Ammon's horn (tissue), 1 donor: ENCODE data around the gene XPO4.
"Not testable (repeated sequence)": the region's sequence is repeated elsewhere in the genome, so short reads cannot be mapped to it uniquely, and the experiment has no call there.

Source experiments
- DNase-seq: peaks from one replicate; pipeline ENCODE4 v3.0.0-alpha.2; 2016; ENCODE audit warnings: low spot score

XPO4 gene

DNA sequence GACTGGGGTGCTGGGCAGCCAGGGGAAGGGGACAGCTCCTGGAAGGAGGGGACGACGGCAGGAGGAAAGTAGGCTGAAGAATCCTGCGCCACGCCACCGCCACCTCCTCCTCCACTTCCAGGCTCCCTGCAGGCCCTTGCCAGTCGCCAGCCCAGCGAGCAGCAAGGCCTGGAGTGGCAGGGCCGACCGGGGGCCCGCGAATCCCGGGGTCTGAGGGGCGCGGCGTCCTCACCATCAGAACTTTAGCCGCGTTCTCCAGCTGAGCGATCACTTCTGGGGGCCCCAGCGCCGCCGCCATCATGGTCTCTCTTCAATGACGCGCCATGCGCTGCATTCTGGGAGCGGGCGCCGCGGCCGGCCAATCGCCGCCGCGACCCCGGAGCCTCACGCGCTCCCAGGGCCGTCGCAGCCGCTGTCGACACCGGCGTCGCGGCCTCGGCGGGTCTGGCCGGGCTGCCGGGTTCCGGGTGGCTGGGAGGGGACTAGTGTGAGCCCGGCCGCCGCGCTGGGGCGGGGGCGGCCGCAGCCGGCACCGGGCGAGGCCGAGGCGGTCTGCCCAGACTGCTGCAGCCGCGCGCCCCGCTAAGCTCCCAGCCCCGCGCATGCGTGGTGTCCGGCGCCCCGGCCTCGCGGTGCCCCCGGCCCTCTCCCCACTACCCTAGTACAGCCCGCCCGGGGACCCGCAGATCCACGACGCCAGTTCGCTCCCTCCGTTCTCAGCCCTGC lies at the start of gene XPO4:
XPO4 (minus strand) TSS at position 309 of the 726 bp plus-strand sequence; CDS start at position 301, 8 bp downstream.
- peak; percentile 73 for DNase-seq

DNA sequence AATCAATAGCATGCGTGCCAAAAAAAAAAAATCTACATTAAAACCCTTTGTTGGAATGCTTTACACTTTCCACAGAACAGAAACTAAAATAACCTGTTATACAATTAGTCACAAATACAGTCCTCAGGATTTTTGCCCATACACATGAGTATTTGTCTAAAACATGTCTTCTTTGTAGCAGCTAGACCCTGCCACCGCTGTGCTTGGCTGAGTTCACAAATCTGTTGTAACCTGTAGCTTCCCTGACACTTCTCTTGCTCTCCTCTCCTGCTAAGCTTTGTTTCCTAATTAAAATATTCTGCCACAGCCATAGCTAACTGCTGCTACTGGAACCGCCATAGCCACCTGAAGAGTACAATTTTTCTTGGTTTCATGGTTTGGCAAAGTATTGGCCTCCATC lies 45.5 kb upstream of the XPO4 start:
- not testable (repeated sequence) for DNase-seq

DNA sequence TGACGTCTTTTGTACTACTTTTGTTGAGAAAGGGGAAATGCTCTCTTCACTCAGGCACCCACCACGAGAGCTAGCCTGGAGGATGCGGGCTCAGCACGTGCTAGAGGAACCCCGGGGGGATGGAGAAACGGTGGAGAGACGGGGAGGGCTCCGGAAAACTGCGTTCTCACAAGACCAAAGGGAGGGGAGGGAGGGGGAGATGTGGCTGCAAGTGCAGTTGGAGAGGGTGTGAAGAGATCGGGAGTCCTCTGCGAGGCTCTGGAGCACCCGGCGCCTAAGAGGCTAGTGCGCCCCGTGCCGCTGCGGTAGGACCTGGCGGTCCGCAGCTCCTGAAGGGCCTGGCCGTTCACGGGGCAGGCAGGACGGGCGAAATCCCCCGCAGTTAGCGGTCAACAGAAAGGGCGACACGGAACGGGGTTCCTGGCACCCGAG lies 43.4 kb upstream of the XPO4 start:
- DNase-seq, result no peak

DNA sequence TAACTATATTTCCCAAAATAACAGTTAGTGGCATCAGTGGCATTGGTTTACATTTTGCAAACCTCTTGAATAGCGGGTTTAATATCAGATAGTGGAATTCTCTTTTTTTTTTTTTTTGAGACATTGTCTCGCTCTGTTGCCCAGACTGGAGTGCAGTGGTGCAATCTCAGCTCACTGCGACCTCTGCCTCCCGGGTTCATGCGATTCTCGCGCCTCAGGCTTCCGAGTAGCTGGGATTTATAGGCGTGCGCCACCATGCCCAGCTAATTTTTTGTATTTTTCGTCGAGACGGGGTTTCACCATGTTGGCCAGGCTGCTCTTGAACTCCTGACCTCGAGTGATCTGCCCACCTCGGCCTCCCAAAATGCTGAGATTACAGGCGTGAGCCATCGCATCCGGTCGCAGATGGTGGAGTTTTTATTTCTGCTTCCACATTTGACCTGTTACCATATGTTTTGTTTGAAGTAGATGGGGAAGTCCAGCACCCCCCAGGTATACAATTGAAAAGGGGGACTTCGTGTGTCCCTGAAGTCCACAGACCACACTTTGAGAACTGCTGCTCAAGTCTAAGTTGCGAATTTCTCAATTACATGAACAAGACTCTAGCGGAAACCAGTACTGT lies 40.5 kb upstream of the XPO4 start:
- DNase-seq, result no peak

DNA sequence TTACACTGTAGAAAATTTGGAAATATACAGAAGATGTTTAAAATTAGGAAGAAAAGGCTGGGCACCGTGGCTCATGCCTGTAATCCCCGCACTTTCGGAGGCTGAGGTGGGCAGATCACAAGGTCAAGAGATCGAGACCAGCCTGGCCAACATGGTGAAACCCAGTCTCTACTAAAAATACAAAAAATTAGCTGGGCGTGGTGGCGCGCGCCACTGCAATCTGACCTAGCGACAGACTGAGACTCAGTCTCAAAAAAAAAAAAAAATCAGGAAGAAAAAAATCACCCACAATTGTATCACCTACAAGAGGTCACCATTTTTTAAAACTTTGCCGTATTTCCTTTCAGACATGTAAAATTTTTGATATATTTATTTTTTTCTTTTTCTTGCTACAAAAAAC lies 38.0 kb upstream of the XPO4 start:
- not testable (repeated sequence) for DNase-seq

DNA sequence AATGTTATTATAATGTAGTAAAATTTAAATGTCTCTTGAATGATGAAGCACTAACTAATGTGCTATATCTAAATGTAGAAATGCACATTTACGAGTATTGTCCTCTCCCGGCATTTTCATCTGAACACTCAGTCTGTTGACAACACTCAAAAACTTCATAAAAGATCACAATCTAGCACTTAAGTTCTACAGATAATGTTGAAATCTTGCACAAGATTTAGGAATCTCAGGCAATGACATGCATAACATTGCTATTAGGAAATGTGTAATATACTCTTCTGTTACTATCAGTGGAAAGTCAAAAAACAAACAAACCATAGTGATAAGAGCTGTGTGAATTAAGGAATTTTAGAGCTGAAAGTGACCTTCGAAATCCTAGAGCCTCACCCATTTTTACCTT lies 37.5 kb upstream of the XPO4 start:
- no peak for DNase-seq

DNA sequence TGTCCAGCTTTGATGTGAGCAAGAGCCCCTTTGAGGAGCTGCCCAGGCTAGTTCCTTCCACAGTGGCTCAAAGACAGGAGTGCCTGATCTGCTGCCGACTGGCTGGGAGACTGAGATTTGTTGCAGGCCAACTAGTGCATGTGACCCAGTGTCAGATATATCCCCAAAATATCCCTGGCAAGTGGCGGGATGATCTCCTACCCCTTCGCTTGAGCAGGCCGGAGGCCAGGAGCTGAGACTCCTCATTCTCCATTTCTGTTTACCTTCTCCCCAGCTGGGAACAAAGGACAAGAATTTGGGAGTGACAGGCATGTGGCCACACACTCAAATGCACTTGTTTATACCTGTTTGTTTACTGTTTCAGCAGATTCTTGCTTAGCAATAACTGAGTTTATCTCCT lies 37.1 kb upstream of the XPO4 start:
- DNase-seq, result no peak

DNA sequence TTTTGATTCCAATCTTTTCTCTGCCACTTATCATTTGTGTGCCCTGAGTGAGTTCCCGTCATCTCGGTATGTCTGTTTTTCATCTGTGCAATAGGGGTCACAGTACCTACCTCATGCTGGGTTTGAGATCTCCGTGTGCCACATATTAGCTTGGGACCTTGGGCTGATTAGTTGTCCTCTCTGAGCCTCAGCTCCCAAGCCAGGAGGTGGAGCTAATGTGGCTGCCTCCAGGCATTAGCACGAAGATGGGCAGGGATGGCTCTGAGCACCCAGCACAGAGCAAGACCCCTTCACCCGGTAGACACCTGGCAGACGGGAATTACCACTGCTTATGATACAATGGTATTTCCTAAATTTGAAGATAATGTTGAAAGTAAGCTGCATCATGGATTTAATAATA lies 35.8 kb upstream of the XPO4 start:
- no peak for DNase-seq

DNA sequence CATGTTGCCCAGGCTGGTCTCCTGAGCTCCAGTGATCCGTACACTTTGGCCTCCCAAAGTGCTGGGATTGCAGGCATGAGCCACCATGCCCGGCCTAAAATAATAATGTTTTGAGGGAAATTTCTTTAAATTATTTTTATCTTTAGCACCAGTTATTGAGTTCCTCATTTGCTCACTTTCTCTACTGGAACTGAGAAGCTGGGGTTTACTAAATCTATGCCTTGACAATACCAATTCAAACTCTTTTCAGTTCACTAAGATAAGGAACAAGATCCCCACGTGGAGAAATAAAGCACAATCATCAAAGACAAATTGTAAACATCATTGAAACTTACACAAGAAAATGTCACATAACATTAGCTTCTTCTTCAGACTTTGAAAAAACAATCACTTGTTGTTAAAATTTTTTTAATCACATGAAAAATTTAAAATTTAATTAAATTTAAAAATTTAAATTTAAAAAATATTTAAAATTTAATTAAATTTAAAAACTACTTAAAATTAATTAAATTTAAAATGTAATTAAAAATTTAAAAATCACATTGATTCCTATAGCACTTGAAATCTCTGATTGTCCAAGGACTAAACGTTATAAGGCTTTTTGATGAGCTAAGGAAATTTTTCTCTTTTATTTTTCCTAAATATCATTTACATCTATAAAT lies 25.2 kb upstream of the XPO4 start:
- DNase-seq, result no peak

DNA sequence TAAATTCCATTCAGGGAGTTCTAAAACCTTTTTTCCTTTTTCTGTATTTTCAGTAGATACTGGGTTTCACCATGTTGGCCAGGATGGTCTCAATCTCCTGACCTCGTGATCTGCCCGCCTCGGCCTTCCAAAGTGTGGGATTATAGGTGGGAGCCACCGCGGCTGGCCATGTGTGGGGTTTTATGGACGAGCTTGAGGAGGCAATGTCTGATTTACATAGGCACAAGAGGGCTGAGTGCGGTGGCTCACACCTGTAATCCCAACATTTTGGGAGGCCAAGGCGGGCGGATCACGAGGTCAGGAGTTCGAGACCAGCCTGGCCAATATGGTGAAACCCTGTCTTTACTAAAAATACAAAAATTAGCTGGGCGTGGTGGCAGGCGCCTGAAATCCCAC lies 22.8 kb upstream of the XPO4 start:
- DNase-seq, result not testable (repeated sequence)

DNA sequence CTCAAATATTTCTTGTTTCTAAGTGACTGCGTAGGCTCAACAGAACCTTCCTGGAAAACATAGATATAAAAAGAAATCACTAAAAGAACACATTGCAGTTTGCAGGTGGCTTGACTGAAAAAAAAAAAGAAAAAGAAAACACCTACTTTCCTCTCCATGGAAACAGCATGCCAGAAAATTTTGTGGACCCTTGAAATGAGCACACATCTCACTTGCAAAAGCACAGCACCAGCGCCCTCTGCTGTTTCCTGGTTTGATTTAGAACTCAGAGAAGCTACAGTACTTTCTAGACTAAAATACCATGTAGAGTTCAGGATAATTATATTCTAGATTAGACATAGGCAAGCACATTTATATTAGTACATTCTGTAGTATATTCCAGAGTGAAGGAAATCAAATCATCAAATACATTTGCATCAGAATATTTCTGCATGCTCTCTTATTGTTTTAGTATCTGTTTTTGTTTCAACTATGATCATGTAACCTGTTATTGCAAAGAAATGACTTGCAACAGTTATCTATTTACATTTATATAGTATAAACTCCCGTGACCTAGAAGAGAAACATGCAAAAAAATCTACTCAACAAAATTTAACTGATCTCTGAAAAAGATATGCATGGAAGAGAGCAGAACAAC lies 22.3 kb upstream of the XPO4 start:
- DNase-seq, result peak; percentile 88

DNA sequence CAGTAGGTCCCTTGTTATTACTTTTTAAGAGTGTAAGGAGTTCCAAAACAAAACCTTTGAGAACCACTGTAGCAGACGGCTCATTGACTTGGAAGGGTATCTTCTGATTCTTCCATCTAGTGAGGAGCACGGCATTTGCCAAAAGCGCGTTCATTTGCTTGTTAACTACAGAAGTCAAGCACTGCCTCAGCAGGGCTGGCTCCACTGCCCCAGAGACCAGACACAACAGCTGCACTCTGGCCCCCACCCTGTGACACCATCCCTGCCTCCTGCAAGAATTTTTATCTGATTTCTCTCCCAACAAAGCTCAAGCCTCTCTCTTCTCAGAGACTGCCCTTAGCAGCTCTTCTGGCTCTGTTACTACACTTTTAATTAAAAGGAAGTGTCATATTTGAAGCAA lies 20.7 kb upstream of the XPO4 start:
- DNase-seq, result no peak

DNA sequence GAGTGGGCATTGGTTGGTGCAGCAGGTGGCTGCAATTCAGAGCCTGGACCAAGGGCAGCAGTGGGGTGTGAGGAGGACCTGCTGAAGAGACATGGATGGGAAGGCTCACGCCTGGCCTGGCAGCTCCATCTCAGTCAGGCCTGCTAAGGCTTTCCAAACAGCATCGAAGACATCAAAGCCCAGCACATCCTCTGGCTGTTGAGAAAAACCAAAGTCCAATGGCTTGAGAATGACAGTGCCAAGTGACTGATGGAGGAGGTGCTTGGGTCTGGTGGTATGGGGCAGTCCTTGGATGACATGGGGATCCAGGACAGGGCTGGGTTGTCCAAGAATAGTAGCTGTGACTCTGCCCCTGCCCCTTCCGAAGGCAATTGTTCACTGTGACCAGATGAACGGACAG lies 19.0 kb upstream of the XPO4 start:
- DNase-seq, result no peak

DNA sequence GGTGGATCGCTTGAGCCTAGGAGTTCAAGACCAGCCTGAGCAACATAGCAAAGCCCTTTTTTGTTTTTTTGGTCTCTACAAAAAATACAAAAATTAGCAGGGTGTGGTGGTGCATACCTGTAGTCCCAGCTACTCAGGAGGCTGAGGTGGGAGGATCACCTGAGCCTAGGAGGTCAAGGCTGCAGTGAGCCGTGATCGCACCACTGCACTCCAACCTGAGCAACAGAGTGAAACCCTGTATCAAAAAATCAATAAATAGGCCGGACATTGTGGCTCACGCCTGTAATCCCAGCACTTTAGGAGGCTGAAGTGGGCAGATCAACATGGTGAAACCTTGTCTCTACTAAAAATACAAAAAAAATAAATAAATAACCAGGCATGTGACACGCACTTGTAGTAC lies 13.1 kb upstream of the XPO4 start:
- not testable (repeated sequence) for DNase-seq

DNA sequence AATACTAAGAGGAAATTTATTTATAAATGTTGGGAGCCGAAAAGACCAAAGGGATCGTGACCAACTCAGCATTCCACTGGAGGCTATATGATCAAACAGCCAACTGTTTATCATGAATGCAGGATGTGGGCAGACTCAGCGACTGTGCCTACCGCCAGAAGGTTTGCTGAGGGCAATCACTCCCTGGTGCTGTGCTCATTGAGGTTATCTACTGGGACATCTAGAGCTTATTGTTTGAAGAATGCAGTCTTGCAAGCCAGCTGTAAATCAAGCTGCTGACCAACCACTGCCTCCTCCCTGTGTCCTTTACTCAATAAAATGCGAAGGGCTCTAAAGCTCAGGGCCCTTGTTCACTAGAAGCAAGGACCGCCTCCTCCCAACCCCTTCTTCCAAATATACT lies 8.5 kb upstream of the XPO4 start:
- no peak for DNase-seq

DNA sequence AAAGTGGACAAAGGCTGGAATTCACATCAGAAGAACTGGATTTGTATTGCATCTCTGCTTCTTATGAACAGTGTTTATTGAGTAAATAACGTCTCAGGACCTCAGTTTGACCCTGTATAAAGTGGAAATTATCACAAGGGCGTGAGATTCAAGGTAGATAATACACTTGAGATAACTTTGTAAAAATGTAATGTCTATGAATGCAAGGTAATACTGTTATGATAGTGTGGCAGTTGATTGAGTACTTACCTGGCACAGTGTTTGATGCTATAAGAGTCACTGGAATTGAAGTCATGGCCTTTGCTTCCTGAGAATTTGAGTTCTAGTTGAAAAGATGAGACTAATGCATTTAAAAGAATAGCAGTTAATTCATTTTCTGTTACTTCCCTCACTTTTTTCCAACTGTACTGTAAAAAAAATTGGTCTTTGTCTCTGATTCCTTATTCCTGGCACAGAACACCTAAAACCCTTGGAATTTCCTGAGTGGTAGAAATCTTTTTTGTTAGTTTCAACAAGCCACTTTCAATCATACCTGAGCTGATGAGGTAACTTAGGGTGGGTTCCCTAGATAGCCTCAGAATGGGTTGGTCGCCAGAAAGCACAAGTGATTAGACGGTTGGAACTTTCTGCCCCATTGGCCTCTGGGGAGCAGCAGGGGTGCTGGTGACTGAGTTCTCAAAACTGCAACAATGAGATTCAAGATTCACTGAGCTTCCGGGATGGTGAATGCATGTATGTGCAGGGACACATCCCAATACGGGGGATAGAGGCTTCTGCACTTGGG lies 6.4 kb upstream of the XPO4 start:
- no peak for DNase-seq

DNA sequence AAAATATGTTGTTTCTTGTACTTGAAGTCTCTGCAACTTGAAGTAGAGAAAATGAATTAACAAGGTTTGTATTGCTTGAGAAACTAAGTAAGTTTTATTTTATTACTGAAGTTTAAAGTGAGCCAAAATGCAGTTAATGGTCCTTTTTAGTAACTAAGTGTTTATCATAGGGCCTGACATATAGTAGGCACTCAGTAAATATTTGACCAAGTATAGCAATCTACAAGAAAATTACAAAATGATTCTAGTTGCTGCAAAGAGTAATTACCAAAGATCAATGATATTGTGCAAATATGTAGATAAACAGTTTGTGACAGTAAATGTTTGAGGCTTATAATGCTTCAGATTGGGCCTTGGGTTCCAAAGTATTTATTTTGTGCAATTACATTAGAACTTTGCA lies 2.4 kb upstream of the XPO4 start:
- DNase-seq, result no peak

DNA sequence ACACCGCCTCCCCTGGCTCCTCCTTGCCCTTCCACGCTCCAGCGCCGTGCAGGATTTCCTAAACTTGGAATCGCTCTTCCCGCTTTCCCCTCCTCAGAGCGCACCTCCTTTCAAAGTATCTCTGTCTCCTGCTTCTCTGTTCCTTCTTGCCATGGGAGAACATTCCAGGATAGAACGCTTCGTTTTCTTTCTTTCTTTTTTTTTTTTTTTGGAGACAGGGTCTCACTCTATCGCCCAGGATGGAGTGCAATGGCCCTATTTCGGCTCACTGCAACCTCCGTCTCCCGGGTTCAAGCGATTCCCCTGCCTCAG lies 574 bp upstream of the XPO4 start:
- DNase-seq, result no peak

DNA sequence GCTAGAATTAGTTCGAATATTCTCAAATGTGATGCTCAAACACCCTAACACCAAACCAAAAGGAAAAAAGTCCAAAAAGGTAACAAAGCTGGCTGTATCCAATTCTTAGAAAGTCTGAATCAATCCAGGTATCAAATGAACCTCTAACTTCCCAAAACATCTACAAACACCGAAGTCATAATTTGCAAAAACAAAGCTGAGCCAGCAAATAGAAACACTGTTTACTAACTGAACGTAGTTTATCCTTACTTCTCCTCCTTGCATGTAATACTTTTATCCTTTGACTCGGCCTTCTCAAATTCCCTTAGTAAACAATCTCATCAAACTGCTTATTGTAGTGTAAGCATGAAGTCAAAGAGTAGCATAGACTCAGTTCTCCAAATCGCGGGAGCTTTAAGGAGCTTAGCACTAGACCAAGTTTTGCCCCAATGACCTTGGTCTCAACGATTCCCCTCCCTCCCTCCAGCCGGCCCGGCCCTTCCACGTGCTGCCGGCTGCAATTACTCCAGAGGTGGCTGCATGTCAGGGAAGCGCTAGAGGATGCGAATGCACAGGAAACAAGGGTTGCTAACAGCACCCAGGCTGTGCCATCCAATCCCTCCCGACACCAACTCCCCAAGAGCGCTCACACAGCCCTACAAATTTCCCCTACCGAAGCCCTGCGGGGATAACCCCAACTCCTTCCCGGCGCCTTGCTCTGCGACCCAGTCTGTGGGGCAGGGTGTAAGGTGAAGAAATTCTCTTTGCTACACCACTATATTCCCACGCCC lies 693 bp downstream of the XPO4 start:
- peak; percentile 12 for DNase-seq

DNA sequence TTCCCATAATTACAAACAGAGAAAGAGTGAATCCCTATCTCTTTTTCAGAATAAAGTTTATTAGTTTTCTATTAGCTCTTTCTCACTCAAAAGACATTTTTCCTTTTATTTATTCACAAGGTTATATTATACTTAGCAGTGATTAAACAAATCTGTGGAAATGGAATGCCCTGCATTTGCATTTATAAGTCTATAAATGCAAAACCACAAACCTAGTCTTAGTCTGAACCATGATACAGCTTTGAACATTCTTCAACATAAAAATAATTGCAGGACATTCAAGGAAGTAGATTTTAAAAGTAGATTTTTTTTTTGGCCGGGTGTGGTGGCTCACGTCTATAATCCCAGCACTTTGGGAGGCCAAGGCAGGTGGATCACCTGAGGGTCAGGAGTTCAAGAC lies 8.3 kb downstream of the XPO4 start:
- DNase-seq, result no peak

DNA sequence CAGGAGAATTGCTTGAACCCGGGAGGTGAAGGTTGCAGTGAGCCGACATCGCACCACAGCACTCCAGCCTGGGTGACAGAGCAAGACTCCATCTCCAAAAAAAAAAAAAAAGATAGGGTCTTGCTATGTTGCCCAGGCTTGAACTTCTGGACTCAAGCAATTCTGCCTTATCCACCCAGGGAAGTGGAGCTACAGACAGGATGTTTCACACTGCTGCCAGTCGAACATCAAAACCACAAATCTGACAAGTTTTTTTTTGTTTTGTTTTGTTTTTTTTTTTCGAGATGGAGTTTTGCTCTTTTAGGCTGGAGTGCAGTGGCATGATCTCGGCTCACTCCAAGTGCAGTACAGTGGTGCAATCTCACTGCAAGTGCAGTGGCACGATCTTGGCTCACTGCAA lies 10.8 kb downstream of the XPO4 start:
- no peak for DNase-seq

DNA sequence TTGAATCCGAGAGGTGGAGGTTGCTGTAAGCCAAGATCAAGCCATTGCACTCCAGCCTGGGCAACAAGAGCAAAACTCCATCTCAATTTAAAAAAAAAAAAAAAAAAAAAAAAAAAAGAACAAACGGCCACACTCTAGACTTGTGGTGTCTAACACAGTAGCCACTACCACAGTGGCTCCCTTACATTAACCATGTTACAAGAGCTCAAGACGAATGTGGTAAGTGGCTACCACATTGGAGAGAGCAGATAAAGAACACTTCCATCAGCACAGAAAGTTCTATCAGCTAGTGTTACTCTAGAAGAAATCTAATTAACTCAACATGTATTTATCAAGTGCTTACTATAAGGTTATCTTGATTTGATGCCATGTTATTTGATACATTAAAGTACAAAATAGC lies 11.5 kb downstream of the XPO4 start:
- no peak for DNase-seq
